ENCODE measurements around the gene OVCA2.
A peak's percentile ranks its signal among the peaks of the same experiment; 100 is the strongest.

Gene OVCA2

GRCh38 chr17:2062571-2063183 lies 20.9 kb downstream of the OVCA2 start:
- DNase-seq (ENCODE audit: insufficient read length, low spot score) (no peak), FAIRE-seq (peak; percentile 42)

GRCh38 chr17:2063261-2064146 lies 21.7 kb downstream of the OVCA2 start:
- FAIRE-seq (no peak), DNase-seq (ENCODE audit: insufficient read length, low spot score) (no peak)

- FAIRE-seq, result no peak
- DNase-seq (ENCODE audit: insufficient read length, low spot score), result no peak
Measured at GRCh38 chr17:2064147-2064489, 22.3 kb downstream of the OVCA2 start.

GRCh38 chr17:2064520-2064971 lies 22.7 kb downstream of the OVCA2 start:
- FAIRE-seq, result no peak

GRCh38 chr17:2064980-2065785 lies 23.4 kb downstream of the OVCA2 start:
- DNase-seq (ENCODE audit: insufficient read length, low spot score), result no peak
- peak; percentile 83 for FAIRE-seq

More at GRCh38 chr17:2064520-2064971, 22.7 kb downstream of the OVCA2 start:
- DNase-seq (ENCODE audit: insufficient read length, low spot score), result no peak

GRCh38 chr17:2065949-2066400 lies 24.2 kb downstream of the OVCA2 start:
- FAIRE-seq (peak; percentile 93), DNase-seq (ENCODE audit: insufficient read length, low spot score) (no peak)

GRCh38 chr17:2067048-2067561 lies 25.3 kb downstream of the OVCA2 start:
- DNase-seq (ENCODE audit: insufficient read length, low spot score) (no peak), FAIRE-seq (no peak)

- DNase-seq (ENCODE audit: insufficient read length, low spot score), result no peak
- FAIRE-seq, result no peak
Measured at GRCh38 chr17:2067608-2068024, 25.8 kb downstream of the OVCA2 start.

- FAIRE-seq (peak; percentile 20), DNase-seq (ENCODE audit: insufficient read length, low spot score) (no peak)
Measured at GRCh38 chr17:2068031-2068518, 26.3 kb downstream of the OVCA2 start.

- peak; percentile 82 for FAIRE-seq
- no peak for DNase-seq (ENCODE audit: insufficient read length, low spot score)
Measured at GRCh38 chr17:2068519-2069051, 26.8 kb downstream of the OVCA2 start.

GRCh38 chr17:2070241-2071023 lies 28.6 kb downstream of the OVCA2 start:
- FAIRE-seq, result no peak
- DNase-seq (ENCODE audit: insufficient read length, low spot score), result no peak

GRCh38 chr17:2071024-2071385 lies 29.2 kb downstream of the OVCA2 start:
- FAIRE-seq (no peak), DNase-seq (ENCODE audit: insufficient read length, low spot score) (no peak)

GRCh38 chr17:2071455-2072281 lies 29.8 kb downstream of the OVCA2 start:
- FAIRE-seq, result no peak

GRCh38 chr17:2074919-2075318 lies 33.1 kb downstream of the OVCA2 start:
- FAIRE-seq (no peak), DNase-seq (ENCODE audit: insufficient read length, low spot score) (no peak)

More at GRCh38 chr17:2071455-2072281, 29.8 kb downstream of the OVCA2 start:
- DNase-seq (ENCODE audit: insufficient read length, low spot score), result no peak

GRCh38 chr17:2075336-2076086 lies 33.7 kb downstream of the OVCA2 start:
- no peak for FAIRE-seq

GRCh38 chr17:2076087-2076984 lies 34.5 kb downstream of the OVCA2 start:
- DNase-seq (ENCODE audit: insufficient read length, low spot score) (no peak), FAIRE-seq (peak; percentile 13)

More at GRCh38 chr17:2075336-2076086, 33.7 kb downstream of the OVCA2 start:
- no peak for DNase-seq (ENCODE audit: insufficient read length, low spot score)

GRCh38 chr17:2077040-2077439 lies 35.2 kb downstream of the OVCA2 start:
- FAIRE-seq (peak; percentile 68), DNase-seq (ENCODE audit: insufficient read length, low spot score) (no peak)
